Fibroblast of skin of left biceps (primary cell): Measurements from ENCODE around the gene PGC.
"Not testable (repeated sequence)": the region's sequence is repeated elsewhere in the genome, so short reads cannot be mapped to it uniquely, and the experiment has no call there.

Experiments used
- DNase-seq, 2 experiments: peaks; one replicate each; pipeline ENCODE4 v3.0.0-alpha.2; 2013; ENCODE audit warnings: low read depth in 2 of 2

The PGC gene

DNA sequence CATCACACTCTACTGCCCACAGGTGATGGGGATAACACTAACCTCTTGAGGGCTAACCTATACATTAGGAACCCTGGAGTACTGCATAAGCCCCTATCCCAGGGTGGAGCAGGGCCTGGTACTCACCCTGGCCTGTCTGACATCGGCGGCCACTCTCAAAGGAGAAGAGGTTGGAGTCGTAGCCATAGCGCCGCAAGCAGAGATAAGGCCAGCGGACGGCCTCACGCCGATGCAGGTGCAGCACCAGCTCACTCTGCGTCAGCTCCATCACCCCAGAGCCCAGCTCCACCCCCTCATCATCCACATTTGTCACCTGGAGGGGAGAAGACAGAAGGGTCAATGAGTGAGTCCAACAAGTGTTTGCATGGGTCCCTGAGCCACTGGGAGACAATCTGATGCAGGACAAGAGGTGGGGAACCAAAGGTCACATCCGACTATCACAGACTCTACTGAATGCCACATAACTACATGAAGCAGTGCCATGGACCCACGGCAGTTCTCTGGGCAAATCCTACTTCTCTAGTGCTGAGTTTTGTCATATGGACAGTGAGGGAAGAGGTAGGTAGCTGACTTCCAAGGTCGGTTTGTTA is 28.2 kb upstream of the PGC start:
- no peak for DNase-seq

DNA sequence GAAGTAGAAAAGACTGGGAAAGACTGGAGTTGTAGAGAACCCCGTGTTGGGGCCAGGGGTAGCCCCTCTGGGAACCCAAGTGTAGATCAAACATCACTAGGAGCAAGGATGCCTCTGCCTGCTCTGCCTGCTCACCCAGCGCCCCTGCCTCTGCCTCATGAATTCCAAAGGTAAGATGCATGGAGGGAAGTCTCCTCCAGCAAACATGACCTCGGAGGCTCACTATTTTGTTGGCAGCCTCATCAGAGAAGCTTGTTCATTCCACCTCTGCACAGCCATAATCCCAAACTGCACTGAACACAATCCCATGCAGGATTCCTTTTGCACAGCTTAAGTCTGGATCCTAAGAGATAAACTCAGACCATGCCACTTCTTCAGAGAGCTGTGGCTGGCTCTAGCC is 27.6 kb upstream of the PGC start:
- no peak for DNase-seq

DNA sequence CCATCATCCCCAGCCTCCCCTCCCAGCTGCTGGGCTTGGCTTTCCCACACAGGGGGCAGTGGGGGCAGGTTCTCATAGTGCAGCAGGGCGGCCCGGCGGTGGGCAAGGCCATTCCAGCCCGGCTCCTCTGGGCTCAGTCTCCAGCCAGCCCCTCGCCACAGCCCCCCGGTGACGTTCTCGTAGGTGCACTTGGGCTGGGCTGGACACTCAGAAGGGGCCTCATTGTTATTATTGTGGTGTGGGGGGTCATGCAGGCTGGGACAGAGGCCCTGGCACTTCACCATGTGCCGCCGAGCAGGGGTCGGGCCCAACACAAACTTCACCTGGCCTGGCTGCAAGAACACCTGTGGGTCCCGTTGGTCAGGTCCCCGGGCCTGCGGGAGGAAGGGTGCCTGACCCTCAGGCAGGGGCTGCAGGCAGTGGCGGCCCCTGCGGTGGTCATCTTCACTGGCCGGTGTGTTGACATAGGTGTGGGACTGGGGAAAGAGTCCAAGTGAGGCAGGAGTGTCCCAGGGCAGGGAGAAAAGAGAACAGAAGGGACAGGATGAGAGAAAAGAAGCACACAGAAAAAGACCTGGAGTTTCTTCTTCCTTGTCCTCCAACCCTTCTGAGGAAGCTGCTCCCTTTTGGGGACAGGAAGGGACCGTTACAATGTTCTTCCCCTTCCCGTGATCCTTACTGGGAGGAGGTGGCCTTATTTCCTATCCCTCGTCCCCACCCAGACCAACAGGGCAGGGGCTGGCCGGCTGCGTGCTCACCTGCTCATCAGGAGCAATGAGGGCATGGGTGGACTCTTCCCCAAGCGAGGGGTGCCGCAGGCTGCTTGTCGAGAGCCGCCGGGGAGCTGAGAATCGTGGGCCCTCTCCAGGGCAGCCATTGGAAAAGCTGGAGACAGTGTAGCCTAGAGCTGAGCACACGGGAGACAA is 24.1 kb upstream of the PGC start:
- no peak for DNase-seq

DNA sequence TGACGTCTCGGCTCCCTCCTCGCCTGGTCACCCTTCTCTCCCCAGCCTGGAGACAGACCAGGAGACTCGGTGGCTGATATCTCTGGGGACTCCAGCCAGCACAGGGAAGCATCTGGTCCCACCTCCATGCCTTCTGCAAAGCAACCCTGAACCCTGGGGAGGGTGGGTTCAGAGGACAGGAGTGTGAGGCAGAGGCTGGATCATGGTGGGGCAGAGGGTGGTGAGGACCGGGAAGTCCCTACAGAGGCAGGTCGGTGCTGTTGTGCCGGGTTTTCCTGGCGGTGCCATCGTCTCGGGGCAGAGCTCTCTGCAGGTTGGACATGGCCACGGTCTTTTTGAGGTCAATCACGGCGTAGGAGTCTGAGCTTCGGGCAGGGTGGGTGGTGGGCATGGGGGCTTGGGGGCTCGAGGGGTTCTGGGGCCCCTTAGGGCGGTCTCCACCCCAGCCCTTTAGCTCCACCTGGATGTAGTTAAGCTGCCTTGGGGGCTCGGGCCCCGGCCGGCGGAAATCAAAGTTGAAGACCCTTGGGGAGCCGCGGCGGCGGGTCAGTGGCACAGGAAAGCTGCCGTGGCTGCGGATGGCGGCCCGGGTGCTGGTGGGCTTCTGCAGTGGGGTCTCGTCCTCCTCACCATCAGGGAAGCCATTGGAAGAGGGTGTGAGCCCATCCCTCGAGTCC is 23.3 kb upstream of the PGC start:
- DNase-seq = no peak

DNA sequence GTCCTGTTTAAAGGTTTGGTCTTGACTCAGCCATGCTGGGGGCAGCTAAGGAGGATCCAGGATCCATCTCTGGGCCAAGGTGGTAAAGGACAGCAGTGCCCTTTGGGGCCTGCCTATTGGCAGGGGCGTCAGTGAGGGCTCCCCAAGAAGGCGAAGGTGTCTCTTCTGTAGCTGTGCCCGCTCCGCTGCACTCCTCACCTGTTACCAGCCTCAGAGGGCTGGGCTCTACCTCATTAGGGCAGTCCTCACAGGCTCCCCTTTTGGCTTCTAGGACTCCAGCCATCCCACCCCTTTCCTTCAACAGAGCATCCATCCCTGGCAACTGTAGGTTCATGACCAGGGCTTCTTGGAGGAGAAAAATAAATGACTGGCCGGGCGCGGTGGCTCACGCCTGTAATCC is 22.2 kb upstream of the PGC start:
- no peak for DNase-seq

DNA sequence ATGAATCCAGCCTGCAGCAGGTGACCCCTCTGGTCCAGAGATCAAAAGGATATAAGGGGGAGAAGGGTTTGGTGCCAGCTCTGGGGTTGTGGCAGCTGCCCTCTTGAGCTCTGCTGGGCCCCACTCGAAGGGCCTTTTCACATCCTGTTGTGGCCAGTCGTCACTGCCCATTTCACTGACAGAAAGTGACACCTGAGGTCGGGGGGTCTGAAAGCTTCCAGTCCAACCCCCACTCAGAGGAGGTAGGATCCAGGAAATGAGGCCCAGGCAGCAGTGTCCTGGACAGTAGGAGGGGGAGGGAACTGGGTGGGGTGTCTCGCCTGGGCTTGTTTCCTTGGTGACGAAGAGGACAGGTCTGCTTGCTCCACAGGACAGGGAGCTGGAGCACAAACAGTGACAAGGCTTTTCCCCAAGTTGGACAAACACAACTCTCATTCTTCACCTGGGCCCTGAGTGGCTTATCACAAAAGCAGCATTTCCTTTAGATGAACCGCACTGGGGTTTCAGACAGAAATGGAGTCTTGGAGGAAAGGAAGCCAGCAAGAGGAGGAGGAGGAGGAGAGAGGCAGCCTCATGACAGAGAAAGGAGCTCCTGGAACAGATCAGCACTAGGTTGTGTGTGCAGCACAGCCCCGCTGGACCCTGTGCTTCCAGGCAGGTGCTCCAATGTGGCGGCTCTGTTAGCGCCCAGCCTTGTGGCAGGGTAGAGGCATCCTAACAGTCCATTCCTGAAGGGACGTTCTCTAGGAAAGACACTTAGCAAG is 21.5 kb upstream of the PGC start:
- DNase-seq = no peak

DNA sequence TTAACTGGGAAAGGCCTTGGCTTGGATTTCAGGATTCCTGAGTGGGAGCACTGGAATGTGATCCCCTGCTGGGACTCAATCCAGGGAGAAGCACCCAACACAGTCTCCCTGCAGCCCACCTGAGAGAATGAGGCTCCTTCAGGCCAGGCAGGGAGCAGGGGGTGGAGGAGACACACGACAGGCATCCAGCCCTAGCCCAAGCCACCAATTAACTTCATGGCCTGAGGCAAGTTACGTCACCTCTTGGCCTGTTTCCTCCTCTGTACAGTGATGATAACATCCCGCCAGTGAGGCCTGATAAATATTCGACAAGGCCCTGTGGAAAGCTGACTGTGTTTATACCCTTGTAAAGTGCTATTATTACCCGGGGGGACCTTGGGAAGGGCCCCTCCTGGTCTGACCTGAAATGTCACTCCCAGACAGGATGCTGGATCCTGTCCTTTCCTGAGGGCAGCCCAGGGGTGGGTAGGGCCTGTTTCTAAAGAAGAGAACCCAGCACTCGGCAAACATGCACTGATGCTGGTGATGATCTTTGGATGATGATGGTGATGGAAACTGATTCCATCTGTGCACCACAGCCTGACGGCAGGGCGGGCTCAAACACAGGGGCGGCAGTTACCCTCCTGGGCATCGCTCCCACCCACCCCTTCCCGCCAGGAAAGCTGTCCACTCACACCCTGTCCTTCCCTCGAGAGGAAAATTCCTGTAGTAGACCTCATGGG is 20.1 kb upstream of the PGC start:
- DNase-seq = no peak

DNA sequence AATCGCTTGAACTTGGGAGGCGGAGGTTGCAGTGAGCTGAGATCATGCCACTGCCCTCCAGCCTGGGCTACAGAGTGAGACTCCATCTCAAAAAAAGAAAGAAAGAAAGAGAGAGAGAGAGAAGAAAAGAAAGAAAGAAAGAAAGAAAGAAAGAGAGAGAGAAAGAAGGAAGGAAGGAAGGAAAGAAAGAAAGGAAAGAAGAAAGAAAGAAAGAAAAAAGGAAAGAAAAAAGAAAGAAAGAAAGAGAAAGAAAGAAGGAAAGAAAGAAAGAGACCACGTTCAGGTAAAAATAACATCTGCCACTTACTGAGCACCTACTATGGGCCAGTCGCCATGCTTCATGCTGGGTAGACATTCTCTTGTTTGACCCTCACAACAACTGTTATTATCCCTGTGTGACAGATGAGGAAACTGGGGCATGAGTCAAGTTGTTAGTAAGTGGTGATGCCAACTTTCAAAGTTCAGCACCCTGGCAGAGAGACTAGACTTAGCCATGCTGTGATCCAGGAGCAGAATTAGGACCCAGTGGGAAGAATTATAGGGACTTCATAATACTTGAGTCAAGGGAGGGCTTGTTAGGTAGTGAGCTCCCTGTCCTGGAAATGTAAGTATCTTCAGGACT is 19.0 kb upstream of the PGC start:
- not testable (repeated sequence) for DNase-seq

DNA sequence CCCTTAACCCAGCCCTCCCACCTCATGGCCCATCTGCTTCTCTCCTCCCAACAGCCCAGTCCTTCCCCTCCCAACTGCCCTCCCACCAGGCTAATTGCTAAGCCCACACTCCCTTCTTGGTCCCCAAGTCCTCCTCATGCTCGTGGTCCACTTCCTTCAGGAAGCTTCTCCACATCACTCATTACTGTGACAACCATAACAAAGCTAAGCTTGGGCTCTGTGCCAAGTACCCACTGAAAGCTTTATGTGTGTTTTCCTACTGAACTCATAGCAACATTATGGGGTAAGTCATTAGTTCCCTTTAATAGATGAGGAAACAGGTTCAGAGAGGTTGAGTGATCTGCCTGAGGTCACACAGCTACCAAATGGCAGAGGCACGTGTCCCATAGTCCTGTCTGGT is 16.3 kb upstream of the PGC start:
- DNase-seq = no peak

DNA sequence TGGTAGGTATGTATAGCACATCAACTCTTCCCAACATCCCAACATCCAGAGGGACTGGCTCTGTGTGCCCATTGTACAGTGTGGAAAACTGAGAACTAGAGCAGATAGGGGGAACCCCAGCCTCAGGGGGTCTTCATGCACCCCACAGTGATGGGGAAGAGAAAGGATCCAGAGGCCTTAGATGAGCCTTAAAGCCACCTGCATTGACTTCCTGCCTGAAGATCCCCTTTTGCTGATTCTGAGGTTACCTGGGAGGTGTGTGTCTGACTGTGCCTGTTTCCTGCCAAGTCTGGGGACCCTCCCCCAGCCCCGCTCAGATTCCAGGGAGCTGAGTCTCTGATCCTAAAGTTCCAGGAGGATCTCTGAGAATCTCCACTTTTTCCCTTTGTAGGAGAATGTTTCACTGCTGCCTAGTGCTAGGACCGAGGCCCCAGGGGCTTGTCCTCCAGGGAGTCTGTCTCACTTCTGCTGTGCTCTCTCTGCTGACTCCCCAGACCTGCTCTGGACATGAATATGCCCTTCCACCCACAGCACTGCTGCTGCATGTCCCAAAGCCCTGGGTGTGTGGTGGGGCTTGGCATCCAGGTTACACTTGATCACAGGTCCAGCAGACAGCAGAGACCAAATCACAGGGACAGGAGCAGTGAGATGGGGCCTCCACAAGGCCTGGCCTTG is 12.8 kb upstream of the PGC start:
- DNase-seq = no peak

DNA sequence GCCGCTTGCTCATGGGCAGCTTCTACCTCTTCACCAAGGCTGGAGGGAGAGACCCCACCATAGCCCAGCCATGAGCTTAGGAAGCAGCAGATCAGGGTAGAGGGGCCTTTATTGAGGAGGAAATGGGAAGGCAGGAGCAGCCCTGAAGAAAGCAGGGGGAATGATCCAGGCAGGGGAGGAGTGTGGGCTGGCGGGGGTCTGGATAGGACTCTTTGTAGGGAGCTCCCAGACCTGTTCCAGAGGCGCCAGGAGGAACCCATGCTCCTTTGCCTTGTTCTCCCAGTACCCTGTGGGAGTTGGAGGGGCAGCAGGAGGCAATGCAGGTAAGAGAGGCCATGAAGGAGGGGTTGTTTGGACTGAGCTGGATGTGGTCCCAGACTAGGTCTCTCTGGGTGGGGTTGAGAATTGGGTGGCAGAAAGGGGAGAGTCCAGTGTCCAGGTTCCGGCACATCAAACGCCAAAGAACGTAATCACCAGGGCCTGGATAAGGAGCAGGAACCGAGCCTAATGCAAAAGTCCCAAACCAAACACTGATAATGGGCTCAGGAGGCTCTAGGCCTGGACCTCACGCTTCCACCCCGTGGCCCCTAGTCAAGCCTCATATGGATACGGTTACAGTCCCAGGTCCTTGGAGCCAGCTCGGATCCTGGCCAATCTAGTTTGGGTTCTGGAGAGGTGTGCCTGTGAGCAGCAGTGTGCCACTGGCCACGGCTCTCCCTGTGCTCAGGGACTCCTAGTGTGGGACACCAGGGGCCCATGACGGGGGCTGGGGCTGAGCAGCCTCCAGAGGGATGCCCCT is 12.1 kb upstream of the PGC start:
- no peak for DNase-seq

DNA sequence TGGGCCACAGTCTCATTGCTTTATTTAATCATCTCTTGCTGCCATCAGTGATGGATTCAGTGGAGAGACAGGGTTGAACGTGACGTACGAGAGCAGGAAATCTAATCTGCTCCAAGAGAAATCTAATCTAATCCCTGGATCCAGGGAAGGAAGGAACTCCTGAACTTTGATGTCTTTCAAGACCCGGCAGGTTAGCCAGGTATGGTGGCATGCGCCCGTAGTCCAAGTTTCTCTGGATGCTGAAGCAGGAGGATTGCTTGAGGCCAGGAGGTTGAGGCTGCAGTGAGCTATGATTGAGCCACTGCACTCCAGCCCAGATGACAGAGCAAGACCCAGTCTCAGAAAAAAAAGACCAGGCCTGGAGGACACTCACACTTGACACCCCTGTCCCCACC is 11.4 kb upstream of the PGC start:
- no peak for DNase-seq

DNA sequence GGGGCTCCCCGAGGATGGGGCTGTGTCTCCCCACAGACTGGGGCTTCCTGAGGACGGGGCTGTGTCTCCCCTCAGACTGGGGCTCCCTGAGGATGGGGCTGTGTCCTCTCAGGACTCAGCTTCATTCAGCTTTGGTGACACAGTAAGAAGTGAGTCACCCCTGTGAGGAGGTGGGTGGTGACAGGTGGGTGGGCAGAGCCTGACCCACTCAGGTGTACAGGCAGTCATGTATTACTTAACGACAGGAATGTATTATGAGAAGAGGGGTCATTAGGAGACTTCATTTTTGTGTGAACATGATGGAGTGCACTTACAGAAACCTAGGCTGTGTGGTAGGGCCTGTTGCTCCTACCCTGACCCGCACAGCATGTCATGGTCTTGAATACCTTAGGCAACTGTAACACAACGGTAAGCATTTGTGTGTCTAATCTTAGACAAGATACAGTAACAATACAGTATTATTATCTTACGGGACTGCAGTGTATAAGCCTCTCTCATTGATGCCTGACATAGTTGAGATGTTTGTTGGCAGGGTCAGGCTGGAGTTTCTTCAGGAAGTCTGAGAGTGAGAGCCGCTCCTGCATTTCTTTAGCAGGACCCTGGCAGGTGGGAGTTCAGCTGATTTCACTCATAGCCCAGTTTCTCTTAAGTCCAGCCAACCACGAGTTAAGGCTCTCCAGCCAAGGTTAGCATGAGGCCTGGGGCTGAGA is 10.9 kb upstream of the PGC start:
- DNase-seq = no peak

DNA sequence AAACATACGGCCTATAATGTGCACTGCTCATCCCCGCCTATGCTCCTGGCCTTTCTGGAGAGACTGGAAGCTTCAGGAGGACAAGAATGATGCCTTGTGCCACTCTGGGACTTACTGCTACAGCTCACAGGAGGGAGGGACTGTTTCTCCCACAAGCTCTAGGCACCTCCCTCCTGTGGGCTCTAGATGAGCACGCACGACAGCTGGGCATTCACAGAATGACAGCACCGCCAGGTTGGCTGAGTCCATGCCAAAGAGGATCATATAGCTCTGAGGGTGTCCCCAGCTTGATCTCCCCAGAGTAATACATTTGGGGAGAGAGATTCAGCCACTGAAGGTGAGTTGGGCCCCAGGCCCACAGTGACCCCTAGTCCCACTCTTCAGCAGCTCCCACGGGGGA is 10.1 kb upstream of the PGC start:
- no peak for DNase-seq

DNA sequence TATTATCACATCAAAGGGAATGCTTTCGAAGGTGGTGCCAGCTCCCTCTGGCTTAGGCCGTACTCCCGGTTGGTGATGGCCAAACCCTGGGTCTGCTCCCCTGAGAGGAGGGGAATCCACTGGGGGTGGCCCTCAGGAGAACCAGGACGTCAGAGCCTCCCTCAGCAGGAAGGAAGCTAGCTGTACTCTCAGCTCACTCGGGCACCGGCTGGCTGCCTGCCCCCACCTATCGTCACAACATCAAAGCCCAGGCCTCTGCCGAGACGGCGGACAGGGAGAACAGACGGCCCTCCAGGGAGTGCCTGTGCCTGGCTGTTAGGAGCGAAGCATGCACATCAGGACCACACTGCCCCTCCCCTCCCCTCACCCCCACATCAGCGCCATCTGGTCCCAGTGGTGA is 9.2 kb upstream of the PGC start:
- no peak for DNase-seq

DNA sequence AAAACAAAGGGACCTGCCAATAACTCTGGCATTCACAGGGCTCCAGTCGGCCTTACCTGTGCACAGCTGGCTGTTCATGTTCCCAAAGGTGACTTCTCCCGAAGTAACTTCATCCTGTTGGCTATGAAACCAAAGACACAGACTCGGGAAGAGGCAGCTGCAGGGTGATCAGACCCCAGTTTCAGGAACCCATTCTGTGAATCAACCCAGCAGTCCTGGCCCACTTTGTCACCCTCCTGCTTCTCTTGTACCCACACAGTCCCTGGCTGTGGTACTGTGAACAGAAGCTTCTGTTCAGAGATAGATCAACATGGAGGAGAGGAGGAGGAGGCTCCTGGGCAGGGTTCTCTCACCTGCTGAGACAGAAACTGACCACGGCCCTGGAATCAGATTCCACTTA is 8.7 kb upstream of the PGC start:
- DNase-seq = no peak

DNA sequence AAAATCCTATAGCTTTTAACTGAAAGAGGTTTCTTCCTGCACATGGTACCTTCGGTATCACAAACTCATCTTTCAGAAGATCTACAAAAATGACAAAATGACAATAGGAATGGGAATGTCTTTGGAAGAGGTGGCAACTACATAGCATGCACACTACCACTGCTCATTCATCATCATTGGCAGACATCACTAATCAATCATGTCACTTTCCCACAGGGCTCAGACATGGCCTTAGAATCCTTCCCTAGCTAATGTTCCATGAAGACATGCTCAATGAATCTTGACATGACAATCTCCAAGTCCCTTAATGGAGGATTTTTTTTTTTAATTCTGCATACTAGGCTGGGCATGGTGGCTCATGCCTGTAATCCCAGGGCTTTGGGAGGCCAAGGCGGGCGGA is 3.2 kb upstream of the PGC start:
- DNase-seq = no peak

DNA sequence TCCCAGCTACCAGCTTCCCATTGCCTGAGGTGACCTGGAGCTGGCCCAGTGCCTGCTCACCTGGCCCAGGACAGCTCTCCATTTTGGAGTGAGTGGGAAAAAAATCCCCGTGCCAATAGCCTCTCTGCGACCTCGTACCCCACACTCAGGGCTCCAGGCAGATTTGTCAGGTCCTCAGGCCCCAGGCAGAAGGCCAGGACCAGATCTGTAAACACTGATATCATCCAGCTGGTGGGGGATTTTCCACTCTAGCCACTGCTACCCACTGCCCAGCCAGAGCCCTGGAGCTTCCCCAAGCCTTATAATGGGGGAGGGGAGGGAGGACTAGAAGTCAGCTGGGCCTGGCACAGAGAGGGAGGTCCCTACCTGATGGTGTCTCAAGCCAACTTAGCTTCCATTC is 1.3 kb upstream of the PGC start:
- DNase-seq = no peak

DNA sequence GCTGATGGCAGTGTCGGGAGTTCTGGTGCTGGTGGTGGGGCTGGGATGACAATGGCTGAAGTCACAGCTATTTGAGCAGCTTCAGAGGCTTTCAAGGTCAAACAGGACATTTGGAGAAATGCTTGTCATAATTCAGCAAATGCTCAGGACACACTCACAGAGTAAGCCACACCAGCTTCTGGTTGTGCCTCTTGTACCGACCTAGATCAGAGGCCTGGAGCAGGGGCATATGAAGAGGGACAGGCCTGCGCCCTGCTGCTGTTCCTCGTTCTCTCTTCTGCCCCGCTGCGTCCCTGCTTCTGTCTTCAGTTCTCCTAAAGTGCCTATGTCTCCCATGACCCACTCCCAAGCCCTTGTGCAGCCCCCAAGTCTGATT is 893 bp upstream of the PGC start:
- no peak for DNase-seq
